HG03457 (cell line): Measurements from ENCODE around the gene UBE2J2.
A peak's percentile ranks its signal among the peaks of the same experiment; 100 is the strongest.

Source experiments
- ATAC-seq: cut with Tn5 transposase; IDR thresholded peaks from one replicate; pipeline ENCODE4 v1.9.1; 2021; ENCODE audit warnings: moderate number of reproducible peaks; ENCODE audit not compliant: unreplicated experiment

The UBE2J2 gene

GRCh38 chr1:1309251-1310108 is 35.8 kb upstream of the UBE2J2 start:
- no peak for ATAC-seq

GRCh38 chr1:1308756-1309250 is 35.1 kb upstream of the UBE2J2 start:
- peak; percentile 5 for ATAC-seq

GRCh38 chr1:1307923-1308755 is 34.5 kb upstream of the UBE2J2 start, which contains the start of the genes ACAP3 and PUSL1:
ACAP3 (minus strand) TSS chr1:1307930; CDS start chr1:1307815, 115 bp downstream.
PUSL1 (plus strand) TSS chr1:1308597; CDS start chr1:1308644, 47 bp downstream.
- ATAC-seq = peak; percentile 44

GRCh38 chr1:1307261-1307922 is 33.7 kb upstream of the UBE2J2 start:
- ATAC-seq = peak; percentile 8

GRCh38 chr1:1306661-1307260 is 33.1 kb upstream of the UBE2J2 start:
- no peak for ATAC-seq

- no peak for ATAC-seq
Measured at GRCh38 chr1:1306070-1306660, 32.5 kb upstream of the UBE2J2 start.

GRCh38 chr1:1305300-1306069 is 31.8 kb upstream of the UBE2J2 start:
- no peak for ATAC-seq

- no peak for ATAC-seq
Measured at GRCh38 chr1:1304331-1305299, 31.0 kb upstream of the UBE2J2 start.

- no peak for ATAC-seq
Measured at GRCh38 chr1:1303736-1304135, 30.1 kb upstream of the UBE2J2 start.

GRCh38 chr1:1302951-1303509 is 29.4 kb upstream of the UBE2J2 start:
- no peak for ATAC-seq

- ATAC-seq = no peak
Measured at GRCh38 chr1:1302006-1302430, 28.4 kb upstream of the UBE2J2 start.

- no peak for ATAC-seq
Measured at GRCh38 chr1:1300352-1300739, 26.7 kb upstream of the UBE2J2 start.

GRCh38 chr1:1299686-1300351 is 26.2 kb upstream of the UBE2J2 start:
- ATAC-seq = no peak

GRCh38 chr1:1298861-1299685 is 25.4 kb upstream of the UBE2J2 start:
- ATAC-seq = no peak

GRCh38 chr1:1297802-1298424 is 24.3 kb upstream of the UBE2J2 start:
- no peak for ATAC-seq
